Spleen (tissue), 11 donors: Measurements from ENCODE around the gene NDUFS8. TPM values are rescaled to one million over a fixed set of nuclear protein-coding genes. Genes with fewer than 3 reads are reported as not detected.

Source experiments
- DNase-seq: peaks from one replicate; pipeline ENCODE4 v3.0.0-alpha.2; 2020
- H3K27ac ChIP-seq, 8 donors: fragments of 200-600 bp; sonication (generic) in 7 of 8; 1 replicate in 4 of 8; 2 replicates in 4 of 8; pipeline versions ENCODE4 v1.5.0 to v1.8.0; 2016 to 2021; ENCODE audit warnings: inconsistent platforms in 4 of 8, mild to moderate bottlenecking in 4 of 8, moderate library complexity in 1 of 8
- H3K27me3 ChIP-seq, 7 donors: fragments of 200-600 bp; sonication (generic) in 6 of 7; replicated peaks in 1 of 7; 1 replicate in 4 of 7; 2 replicates in 3 of 7; pipeline versions ENCODE4 v1.5.0 to v1.8.0; 2016 to 2021; ENCODE audit warnings: inconsistent platforms in 3 of 7, mild to moderate bottlenecking in 1 of 7
- H3K36me3 ChIP-seq, 6 donors: fragments of 200-600 bp; sonication (generic) in 5 of 6; 1 replicate in 4 of 6; 2 replicates in 2 of 6; pipeline versions ENCODE4 v1.5.0 to v1.8.0; 2016 to 2021; ENCODE audit warnings: inconsistent platforms in 2 of 6
- H3K4me1 ChIP-seq, 6 donors: fragments of 200-600 bp; sonication (generic) in 5 of 6; 1 replicate in 3 of 6; 2 replicates in 3 of 6; pipeline versions ENCODE4 v1.5.0 to v1.8.0; 2016 to 2021; ENCODE audit warnings: inconsistent platforms in 3 of 6
- H3K4me3 ChIP-seq, 8 donors: fragments of 200-600 bp; sonication (generic) in 7 of 8; 1 replicate in 4 of 8; 2 replicates in 4 of 8; pipeline versions ENCODE4 v1.5.0 to v1.8.0; 2016 to 2021; ENCODE audit warnings: inconsistent platforms in 4 of 8, mild to moderate bottlenecking in 4 of 8, moderate library complexity in 2 of 8
- H3K9me3 ChIP-seq, 8 donors: fragments of 200-600 bp; sonication (generic) in 7 of 8; 1 replicate in 4 of 8; 2 replicates in 4 of 8; pipeline versions ENCODE4 v1.5.0 to v1.8.0; 2016 to 2021; ENCODE audit warnings: inconsistent platforms in 4 of 8
- POLR2A ChIP-seq, 3 donors: fragments of 450-650 bp; IDR thresholded peaks; one replicate each; pipeline ENCODE4 v1.5.1; 2017; ENCODE audit warnings: antibody characterized with exemption in 3 of 3, mild to moderate bottlenecking in 1 of 3
- POLR2AphosphoS5 ChIP-seq, 3 donors: sonication (generic); formaldehyde crosslinking; IDR thresholded peaks; one replicate each; pipeline ENCODE4 v1.5.1; 2017; ENCODE audit warnings: antibody characterized with exemption in 3 of 3
- WGBS, 5 donors: extraction: QIAGEN DNeasy Blood & Tissue Kit in 3 of 5; methylation state at CpG; one replicate each; pipeline versions ENCODE4 v1.1.5 to v1.1.7; 2013 to 2018; 5-methylcytosine and 5-hydroxymethylcytosine counted together
- intact Hi-C: fragments of 100-400 bp; cut with DNase I; formaldehyde crosslinking; loops from one replicate; pipeline ENCODE4 v1.15.0; 2023; ENCODE audit warnings: low total_unique reads
- polyA plus RNA-seq, 3 donors: library from polyadenylated mRNA; stranded (reverse); fragments of 200-250 nt; gene quantifications; one replicate each; pipeline ENCODE4 v1.2.1, GENCODE V29; 2013
- total RNA-seq, 7 donors: library from RNA; depleted of rRNA in 3 of 7; stranded (reverse); fragments of >200 nt in 3 of 7; fragmentation: NEBNext Ultra II Directional in 4 of 7; extraction: Animal tissue kit (Norgen Biotek cat#: 25700) in 4 of 7; gene quantifications; one replicate each; pipeline versions ENCODE4 v1.1.0 to v1.2.1, GENCODE V29; 2016 to 2021
- TF ChIP-seq, protein P1 (sequence below), 11 experiments: fragments of 200-600 bp in 7 of 11; fragments of 450-650 bp in 4 of 11; sonication (generic) in 4 of 11; IDR thresholded peaks in 8 of 11; conservative IDR thresholded peaks in 3 of 11; 1 replicate in 7 of 11; 2 replicates in 4 of 11; pipeline versions ENCODE4 v1.4.0 to v1.8.0; 2016 to 2021; ENCODE audit warnings: antibody characterized with exemption in 11 of 11, inconsistent platforms in 4 of 11, mild to moderate bottlenecking in 1 of 11
- donor health status: healthy with polysubstance abuse.
- donor health status: DM: no; HTN: no; CAD: no; lungs with moderate emphysema.
- donor health status: DM: no; HTN: no; CAD: no.
- donor health status: Bipolar disorder and iron deficiency.
- donor health status: healthy.
- donor health status: DM: no; HTN: no; CAD: no.
- donor health status: DM: yes; HTN: yes; CAD: no.

Gene NDUFS8
- total and polyA plus RNA-seq, 10 donors, result 75.4 to 132 (median 95.1) TPM

DNA sequence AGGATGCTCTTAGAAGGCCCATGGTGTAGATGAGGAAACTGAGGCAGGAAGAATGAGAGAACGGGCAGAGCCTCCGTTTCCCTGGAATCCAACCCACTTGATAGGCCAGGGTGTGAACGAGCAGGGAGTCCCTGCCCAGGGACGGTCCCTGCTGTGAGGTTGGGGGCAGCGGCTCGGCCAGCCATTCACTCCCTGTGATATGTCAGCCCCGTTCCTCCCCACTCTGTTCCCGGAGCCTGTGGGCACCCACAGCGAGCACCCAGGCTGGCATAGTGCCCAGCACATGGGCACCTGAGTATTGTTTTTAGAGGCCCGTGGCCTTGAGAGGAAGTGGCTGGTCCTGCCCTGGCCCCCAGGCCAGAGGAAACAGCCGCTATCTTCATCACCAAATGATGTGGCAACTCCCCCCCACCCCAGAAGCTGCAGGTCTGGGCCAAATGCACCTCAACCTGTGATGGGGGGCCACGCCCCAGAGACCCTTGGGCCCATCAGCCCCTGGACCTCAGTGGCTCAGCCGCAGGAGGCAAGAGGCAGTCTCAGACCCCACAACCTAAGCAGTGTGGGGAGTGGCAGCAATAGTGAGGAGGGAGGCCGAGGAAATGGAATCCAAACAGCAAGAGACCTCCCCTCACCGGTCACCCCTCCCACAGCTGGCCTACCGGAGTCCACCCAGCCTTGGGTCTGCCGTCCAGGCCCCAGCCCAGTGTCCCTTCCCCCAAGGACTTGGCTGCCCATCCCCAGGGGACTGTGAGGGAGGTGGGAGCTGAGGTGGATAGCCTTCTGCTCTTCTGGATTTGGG, 18.2 kb upstream of the NDUFS8 start:
- WGBS, 5 donors, result 52 to 75% (median 58%) methylated on average over 16 to 17 of the region's 17 CpGs
- intact Hi-C loops, result no loop called here
- TF ChIP-seq POLR2AphosphoS5 (IDR thresholded peaks at IDR 0.05), result no peak
- TF ChIP-seq, protein P1, sequence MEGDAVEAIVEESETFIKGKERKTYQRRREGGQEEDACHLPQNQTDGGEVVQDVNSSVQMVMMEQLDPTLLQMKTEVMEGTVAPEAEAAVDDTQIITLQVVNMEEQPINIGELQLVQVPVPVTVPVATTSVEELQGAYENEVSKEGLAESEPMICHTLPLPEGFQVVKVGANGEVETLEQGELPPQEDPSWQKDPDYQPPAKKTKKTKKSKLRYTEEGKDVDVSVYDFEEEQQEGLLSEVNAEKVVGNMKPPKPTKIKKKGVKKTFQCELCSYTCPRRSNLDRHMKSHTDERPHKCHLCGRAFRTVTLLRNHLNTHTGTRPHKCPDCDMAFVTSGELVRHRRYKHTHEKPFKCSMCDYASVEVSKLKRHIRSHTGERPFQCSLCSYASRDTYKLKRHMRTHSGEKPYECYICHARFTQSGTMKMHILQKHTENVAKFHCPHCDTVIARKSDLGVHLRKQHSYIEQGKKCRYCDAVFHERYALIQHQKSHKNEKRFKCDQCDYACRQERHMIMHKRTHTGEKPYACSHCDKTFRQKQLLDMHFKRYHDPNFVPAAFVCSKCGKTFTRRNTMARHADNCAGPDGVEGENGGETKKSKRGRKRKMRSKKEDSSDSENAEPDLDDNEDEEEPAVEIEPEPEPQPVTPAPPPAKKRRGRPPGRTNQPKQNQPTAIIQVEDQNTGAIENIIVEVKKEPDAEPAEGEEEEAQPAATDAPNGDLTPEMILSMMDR (IDR thresholded peaks at IDR 0.05 in 8 of 11, conservative IDR thresholded peaks at IDR 0.05 in 3 of 11), result no peak
- TF ChIP-seq POLR2A (IDR thresholded peaks at IDR 0.05), result no peak

DNA sequence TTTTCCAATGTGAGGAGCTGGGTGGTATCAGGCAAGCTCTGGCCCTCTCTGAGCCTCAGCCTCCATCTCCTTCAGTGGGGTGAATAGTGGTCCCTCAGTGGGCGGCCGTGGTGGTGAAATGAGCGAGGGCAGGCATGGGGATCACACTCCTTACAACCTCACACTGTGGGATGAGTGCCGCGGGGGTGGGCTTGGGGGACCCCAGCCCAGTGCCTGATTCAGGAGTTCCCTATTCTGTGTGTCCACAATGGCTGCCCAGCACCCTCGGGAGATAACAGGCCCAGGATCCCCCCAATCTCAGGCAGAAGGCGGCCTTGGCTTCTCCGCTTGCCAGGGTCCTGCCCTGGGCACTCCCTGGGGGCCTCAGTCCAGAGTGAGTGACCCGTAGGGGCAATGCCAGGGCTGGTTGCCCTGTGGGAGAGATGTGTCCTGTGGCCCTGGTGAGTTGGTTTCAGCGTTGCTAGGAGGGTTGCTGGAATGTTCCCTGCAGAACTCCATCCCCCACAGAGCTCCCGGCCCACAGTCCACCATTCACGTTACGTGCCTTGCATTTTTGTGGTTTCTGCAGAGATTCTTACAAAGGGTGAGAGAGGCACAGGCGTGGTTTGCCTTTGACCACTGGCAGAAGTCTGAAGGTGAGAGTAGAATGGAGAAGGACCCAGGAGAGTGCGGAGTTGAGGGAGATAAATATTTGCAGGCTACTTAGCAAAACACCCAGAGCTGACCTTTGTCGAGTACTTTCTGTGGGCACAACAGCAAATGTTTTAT, 17.5 kb upstream of the NDUFS8 start:
- H3K27me3 ChIP-seq, result peaks cover 0 to 5% (median 0%) of the 10 kb centered on the region in 7 donors
- WGBS, 5 donors, result 64 to 82% (median 79%) methylated on average over 10 to 16 of the region's 16 CpGs
- DNase-seq, result no peak
- intact Hi-C loops, result no loop called here
- peaks cover 0 to 38% (median 0%) of the 10 kb centered on the region in 6 donors for H3K36me3 ChIP-seq
- peaks cover 11 to 87% (median 68%) of the 10 kb centered on the region in 6 donors for H3K4me1 ChIP-seq
- peak in 2 of 3 donors; percentile 34 to 43 for TF ChIP-seq POLR2AphosphoS5 (IDR thresholded peaks at IDR 0.05)
- TF ChIP-seq, protein P1 (IDR thresholded peaks at IDR 0.05 in 8 of 11, conservative IDR thresholded peaks at IDR 0.05 in 3 of 11), result no peak
- peak overlapping the region in 7 of 8 donors; percentile 29 to 93 (median 91) for H3K27ac ChIP-seq
- H3K4me3 ChIP-seq, result no peak overlapping the region
- no peaks in the 10 kb centered on the region for H3K9me3 ChIP-seq

More for the DNA sequence above, 18.2 kb upstream of the NDUFS8 start:
- Histone ChIP-seq H3K9me3 (no peaks in the 10 kb centered on the region), H3K27me3 (peaks cover 0 to 5% (median 0%) of the 10 kb centered on the region in 7 donors), H3K27ac (peak overlapping the region in 7 of 8 donors; percentile 51 to 93 (median 91)), H3K4me3 (peak overlapping the region in 1 of 8 donors; percentile 65), H3K36me3 (peaks cover 0 to 30% (median 0%) of the 10 kb centered on the region in 6 donors), H3K4me1 (peaks cover 11 to 84% (median 65%) of the 10 kb centered on the region in 6 donors)
- no peak for DNase-seq

DNA sequence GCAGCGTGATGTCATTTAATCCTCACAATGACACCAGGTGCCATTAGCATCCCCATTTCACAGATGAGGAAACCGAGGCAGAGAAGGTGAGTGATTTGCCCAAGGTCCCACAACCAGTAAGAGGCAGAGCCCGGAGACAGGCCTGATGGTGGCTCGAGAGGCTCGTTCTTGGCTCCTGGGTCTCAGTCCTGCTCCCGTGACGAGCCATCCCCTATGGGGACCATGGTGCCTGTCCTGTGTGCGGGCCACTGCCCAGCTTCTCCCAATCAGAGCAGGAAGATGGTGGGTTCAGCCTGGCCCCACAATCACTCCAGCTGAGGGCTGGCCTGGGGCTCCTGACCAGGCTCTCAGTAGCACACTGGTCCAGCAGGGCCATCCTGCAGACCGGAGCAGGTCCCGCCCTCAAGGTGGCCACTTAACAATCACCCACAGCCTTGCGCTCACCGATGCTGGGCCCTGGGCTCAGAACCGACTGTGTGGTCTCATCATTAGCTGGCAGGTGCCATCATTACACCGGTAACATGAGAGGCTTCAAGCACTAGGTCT, 16.8 kb upstream of the NDUFS8 start:
- peaks cover 11 to 87% (median 64%) of the 10 kb centered on the region in 6 donors for H3K4me1 ChIP-seq
- TF ChIP-seq, protein P1 (IDR thresholded peaks at IDR 0.05 in 8 of 11, conservative IDR thresholded peaks at IDR 0.05 in 3 of 11), result no peak
- TF ChIP-seq POLR2A (IDR thresholded peaks at IDR 0.05) (no peak), POLR2AphosphoS5 (IDR thresholded peaks at IDR 0.05) (no peak)
- H3K27me3 ChIP-seq, result peaks cover 0 to 5% (median 0%) of the 10 kb centered on the region in 7 donors
- WGBS, 5 donors, result 91 to 94% (median 93%) methylated on average over 12 to 14 of the region's 14 CpGs
- intact Hi-C loops, result no loop called here
- no peak for DNase-seq
- no peaks in the 10 kb centered on the region for H3K9me3 ChIP-seq
- peaks cover 0 to 44% (median 0%) of the 10 kb centered on the region in 6 donors for H3K36me3 ChIP-seq
- H3K27ac ChIP-seq, result peak overlapping the region in 6 of 8 donors; percentile 5 to 93 (median 90)
- H3K4me3 ChIP-seq, result no peak overlapping the region
